Measurements from ENCODE around the gene CFAP46.

The CFAP46 gene

DNA sequence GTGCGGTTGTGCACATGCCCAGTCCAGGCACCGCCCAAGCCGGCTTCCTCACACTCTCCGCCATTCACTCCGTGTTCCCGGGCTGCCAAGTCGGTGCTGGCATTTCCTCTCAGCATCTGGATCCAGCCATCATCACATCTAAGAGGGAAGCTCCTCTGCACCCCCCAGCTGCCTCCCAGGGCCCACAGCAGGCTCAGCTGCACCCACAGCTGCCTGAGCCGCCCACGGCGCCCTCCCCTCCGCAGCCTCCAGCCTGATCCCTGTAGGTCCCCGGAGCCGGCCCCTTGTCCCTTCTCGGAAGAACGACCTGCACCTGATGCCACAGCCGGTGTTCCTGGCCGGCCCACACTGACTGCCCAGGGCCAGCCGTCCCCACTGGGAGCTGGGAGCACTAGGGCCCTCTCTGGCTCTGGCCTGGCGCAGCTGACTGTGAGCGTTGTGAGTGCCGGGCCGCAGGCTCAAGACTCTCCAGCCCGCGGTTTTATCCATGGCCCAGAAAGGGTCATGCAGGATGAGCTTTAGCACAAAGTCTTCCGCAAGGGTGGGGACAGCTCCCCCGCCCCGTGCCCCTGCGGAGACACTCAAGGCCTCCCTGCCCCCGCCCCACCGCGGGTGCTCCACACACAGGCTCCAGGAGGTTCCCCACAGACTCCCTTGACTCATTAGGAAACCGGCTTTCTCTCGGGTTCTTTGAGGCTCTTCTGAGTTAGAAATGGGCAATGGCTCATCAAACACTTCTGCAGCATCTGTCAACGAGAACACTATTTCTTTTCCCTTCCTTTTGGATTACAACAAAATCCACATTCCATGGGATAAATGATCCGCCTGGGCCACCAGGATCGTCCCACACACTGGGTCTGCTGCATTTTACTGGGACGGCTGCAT, 31.2 kb downstream of the CFAP46 start:
- Histone ChIP-seq H3K27me3 (replicated peaks in 2 of 5; ENCODE audit: control insufficient read depth in 4 of 5, insufficient read depth in 5 of 5, low read length in 4 of 5) (no peaks in the 10 kb centered on the region), H3K36me3 (ENCODE audit: control insufficient read depth in 4 of 4, insufficient read depth in 4 of 4, low read length in 3 of 4) (no peaks in the 10 kb centered on the region), H3K4me3 (ENCODE audit: control insufficient read depth in 1 of 7, extremely low read depth in 1 of 7, insufficient read depth in 4 of 7, low read depth in 2 of 7, low read length in 6 of 7) (no peak overlapping the region), H3K9me3 (ENCODE audit: control extremely low read depth in 1 of 5, control insufficient read depth in 4 of 5, insufficient read depth in 2 of 5, low read depth in 1 of 5, low read length in 4 of 5) (no peaks in the 10 kb centered on the region), H3K27ac (ENCODE audit: insufficient read depth in 1 of 2, low read depth in 1 of 2, low read length in 2 of 2, poor library complexity in 1 of 2, severe bottlenecking in 2 of 2) (no peak overlapping the region), H3K4me1 (ENCODE audit: control extremely low read depth in 1 of 4, control insufficient read depth in 4 of 4, insufficient read depth in 4 of 4, low read length in 3 of 4) (peaks cover 0 to 14% (median 7%) of the 10 kb centered on the region in 4 experiments)
- 95% methylated on average over 34 of the region's 37 CpGs for WGBS (ENCODE audit: insufficient coverage)
- CTCF ChIA-PET = no interaction called here
- DNase-seq = no peak
- POLR2A ChIA-PET = no interaction called here

DNA sequence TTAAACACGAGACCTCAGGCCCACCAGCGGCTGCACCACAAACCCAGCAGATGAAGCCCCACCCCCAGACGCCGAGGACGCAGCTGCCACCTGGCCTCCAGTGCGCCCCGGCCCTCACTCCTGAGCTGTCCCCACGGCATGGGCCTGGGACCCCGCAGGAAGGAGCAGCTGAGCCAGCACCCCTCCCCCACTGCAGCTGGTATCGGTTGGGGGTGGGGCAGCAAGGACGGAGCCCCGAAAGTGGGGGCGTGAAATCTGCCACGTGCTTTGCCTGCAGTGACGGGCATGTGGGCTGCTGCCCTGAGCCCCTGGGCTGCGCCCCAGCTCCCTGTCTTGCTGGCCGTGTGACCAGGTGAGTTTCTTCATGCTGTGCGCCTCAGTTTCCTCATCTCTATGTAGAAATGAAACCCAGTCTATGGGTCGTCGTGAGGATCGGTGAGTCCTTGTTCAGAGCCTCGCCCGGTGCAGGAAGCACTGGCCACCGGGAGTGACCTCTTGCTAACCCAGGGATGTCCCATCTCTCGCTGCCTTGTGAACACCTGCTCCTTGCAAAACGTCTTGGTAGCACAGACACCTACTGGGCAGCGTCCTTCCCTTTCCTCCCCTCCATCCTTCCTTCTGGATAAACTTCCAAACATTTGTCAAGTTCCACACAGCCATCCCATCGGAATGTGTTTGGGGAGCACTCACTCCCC, 32.0 kb downstream of the CFAP46 start:
- ChIA-PET POLR2A (no interaction called here), CTCF (no interaction called here)
- H3K27ac ChIP-seq (ENCODE audit: insufficient read depth in 1 of 2, low read depth in 1 of 2, low read length in 2 of 2, poor library complexity in 1 of 2, severe bottlenecking in 2 of 2) = no peak overlapping the region
- WGBS (ENCODE audit: insufficient coverage) = 92% methylated on average over 24 of the region's 28 CpGs
- no peaks in the 10 kb centered on the region for H3K27me3 ChIP-seq (replicated peaks in 2 of 5; ENCODE audit: control insufficient read depth in 4 of 5, insufficient read depth in 5 of 5, low read length in 4 of 5)
- peaks cover 0 to 14% (median 7%) of the 10 kb centered on the region in 4 experiments for H3K4me1 ChIP-seq (ENCODE audit: control extremely low read depth in 1 of 4, control insufficient read depth in 4 of 4, insufficient read depth in 4 of 4, low read length in 3 of 4)
- peaks cover 0 to 4% (median 0%) of the 10 kb centered on the region in 5 experiments for H3K9me3 ChIP-seq (ENCODE audit: control extremely low read depth in 1 of 5, control insufficient read depth in 4 of 5, insufficient read depth in 2 of 5, low read depth in 1 of 5, low read length in 4 of 5)
- no peaks in the 10 kb centered on the region for H3K36me3 ChIP-seq (ENCODE audit: control insufficient read depth in 4 of 4, insufficient read depth in 4 of 4, low read length in 3 of 4)
- H3K4me3 ChIP-seq (ENCODE audit: control insufficient read depth in 1 of 7, extremely low read depth in 1 of 7, insufficient read depth in 4 of 7, low read depth in 2 of 7, low read length in 6 of 7) = no peak overlapping the region
- DNase-seq = no peak

DNA sequence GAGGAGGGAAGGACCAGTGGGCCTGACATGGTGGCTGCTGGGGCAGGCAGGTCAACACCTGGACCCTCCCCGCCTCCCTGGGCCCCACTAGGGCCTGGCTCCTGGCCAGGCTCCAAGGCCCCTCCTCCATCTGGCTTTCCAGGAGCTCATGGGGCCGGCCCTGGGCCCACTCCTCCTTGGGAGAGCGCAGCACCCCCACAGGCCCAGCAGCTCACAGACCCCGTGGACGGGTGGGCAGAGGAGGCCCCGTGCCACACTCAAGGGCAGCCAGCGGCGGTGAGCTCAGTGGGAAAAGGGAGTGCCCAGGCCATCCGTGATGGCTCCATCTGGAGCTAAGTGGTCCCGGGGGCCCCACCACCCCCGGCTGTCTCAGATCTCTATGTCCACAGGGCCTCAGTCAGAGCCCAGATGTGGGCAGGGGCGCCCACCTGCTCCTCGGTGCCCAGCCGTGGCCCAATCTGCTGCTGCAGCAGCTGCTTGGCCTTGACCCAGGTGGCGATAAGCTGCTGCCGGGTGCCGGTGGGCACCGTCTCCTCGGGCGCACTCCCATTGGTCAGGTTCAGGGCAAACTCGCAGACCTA, 32.8 kb downstream of the CFAP46 start:
- POLR2A ChIA-PET = no interaction called here
- Histone ChIP-seq H3K4me1 (ENCODE audit: control extremely low read depth in 1 of 4, control insufficient read depth in 4 of 4, insufficient read depth in 4 of 4, low read length in 3 of 4) (peaks cover 0 to 14% (median 7%) of the 10 kb centered on the region in 4 experiments), H3K27me3 (replicated peaks in 2 of 5; ENCODE audit: control insufficient read depth in 4 of 5, insufficient read depth in 5 of 5, low read length in 4 of 5) (peaks cover 0 to 2% (median 0%) of the 10 kb centered on the region in 5 experiments), H3K36me3 (ENCODE audit: control insufficient read depth in 4 of 4, insufficient read depth in 4 of 4, low read length in 3 of 4) (no peaks in the 10 kb centered on the region), H3K9me3 (ENCODE audit: control extremely low read depth in 1 of 5, control insufficient read depth in 4 of 5, insufficient read depth in 2 of 5, low read depth in 1 of 5, low read length in 4 of 5) (peaks cover 0 to 4% (median 0%) of the 10 kb centered on the region in 5 experiments), H3K27ac (ENCODE audit: insufficient read depth in 1 of 2, low read depth in 1 of 2, low read length in 2 of 2, poor library complexity in 1 of 2, severe bottlenecking in 2 of 2) (no peak overlapping the region), H3K4me3 (ENCODE audit: control insufficient read depth in 1 of 7, extremely low read depth in 1 of 7, insufficient read depth in 4 of 7, low read depth in 2 of 7, low read length in 6 of 7) (no peak overlapping the region)
- CTCF ChIA-PET = no interaction called here
- 96% methylated on average over 20 of the region's 21 CpGs for WGBS (ENCODE audit: insufficient coverage)
- no peak for DNase-seq

DNA sequence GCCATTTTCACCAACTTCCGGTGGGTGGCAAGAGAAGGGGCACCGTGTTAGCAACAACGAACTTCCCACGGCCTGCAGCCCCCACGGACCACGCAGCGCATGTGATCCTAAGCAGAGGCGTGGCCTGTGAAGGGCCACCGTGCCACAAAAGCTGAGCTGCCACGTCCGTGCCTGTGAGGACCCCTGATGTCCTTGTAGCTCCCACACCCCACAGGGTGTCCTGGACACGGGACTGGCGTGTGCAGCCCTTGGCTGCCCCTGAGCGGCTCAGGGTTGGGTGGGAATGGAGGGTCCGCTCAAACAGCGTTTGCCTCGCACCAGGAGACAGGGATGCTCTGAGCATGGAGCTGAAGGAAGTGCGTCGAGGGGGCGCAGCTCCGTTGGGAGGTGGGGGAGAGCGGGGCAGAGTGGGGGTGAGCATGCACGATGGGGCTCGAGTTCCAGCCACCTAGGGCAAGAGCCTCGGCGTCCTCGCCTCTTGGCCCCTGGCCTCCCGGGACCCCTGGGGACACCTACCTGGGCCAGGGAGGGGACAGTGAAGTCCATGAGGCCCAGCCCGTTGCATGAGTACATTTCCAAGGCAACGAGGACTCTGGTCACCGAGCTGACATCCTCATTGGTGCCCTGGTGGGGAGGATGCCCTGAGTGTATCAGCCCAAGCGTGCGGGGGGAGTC, 33.6 kb downstream of the CFAP46 start:
- Histone ChIP-seq H3K4me3 (ENCODE audit: control insufficient read depth in 1 of 7, extremely low read depth in 1 of 7, insufficient read depth in 4 of 7, low read depth in 2 of 7, low read length in 6 of 7) (no peak overlapping the region), H3K4me1 (ENCODE audit: control extremely low read depth in 1 of 4, control insufficient read depth in 4 of 4, insufficient read depth in 4 of 4, low read length in 3 of 4) (peaks cover 0 to 14% (median 7%) of the 10 kb centered on the region in 4 experiments), H3K27ac (ENCODE audit: insufficient read depth in 1 of 2, low read depth in 1 of 2, low read length in 2 of 2, poor library complexity in 1 of 2, severe bottlenecking in 2 of 2) (no peak overlapping the region), H3K27me3 (replicated peaks in 2 of 5; ENCODE audit: control insufficient read depth in 4 of 5, insufficient read depth in 5 of 5, low read length in 4 of 5) (peaks cover 0 to 2% (median 0%) of the 10 kb centered on the region in 5 experiments), H3K36me3 (ENCODE audit: control insufficient read depth in 4 of 4, insufficient read depth in 4 of 4, low read length in 3 of 4) (no peaks in the 10 kb centered on the region), H3K9me3 (ENCODE audit: control extremely low read depth in 1 of 5, control insufficient read depth in 4 of 5, insufficient read depth in 2 of 5, low read depth in 1 of 5, low read length in 4 of 5) (peaks cover 0 to 4% (median 0%) of the 10 kb centered on the region in 5 experiments)
- POLR2A ChIA-PET = no interaction called here
- CTCF ChIA-PET = no interaction called here
- DNase-seq = no peak
- 94% methylated on average over 30 of the region's 33 CpGs for WGBS (ENCODE audit: insufficient coverage)

DNA sequence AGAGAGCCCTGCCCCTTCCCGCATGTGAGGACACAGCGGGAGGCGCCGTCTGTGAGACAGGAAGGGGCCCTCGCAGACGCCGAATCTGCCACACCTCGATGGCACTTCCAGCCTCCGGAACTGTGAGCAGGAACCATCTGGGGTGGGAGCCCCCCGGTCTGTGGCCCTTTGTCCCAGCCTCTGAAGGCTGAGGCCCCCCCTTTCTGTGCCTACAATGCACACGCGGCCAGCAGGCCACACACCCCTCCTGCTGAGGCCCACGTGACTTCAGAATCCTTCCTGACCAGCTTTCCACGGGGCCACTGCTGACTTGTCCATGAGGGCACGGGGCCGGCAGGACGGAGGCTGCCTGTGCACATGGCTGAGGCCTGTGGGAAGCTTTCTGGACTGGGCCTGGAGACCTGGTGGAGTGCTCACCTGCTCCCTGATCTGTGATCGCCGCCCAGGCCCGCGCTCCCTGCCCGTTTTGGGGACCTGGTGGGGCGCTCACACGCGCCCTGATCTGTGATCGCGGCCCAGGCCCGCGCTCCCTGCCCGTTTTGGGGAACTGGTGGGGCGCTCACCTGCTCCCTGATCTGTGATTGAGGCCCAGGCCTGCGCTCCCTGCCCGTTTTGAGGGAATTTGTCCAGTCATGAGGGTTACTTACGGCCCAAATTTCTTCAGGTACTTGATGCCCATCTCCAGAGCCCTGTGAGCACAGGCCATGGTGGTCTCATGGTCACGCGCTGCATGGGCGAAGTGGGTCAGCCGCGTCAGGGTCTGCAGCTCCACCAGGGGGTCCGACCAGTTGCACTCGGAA, 34.3 kb downstream of the CFAP46 start:
- 63% methylated on average over 41 of the region's 41 CpGs for WGBS (ENCODE audit: insufficient coverage)
- H3K9me3 ChIP-seq (ENCODE audit: control extremely low read depth in 1 of 5, control insufficient read depth in 4 of 5, insufficient read depth in 2 of 5, low read depth in 1 of 5, low read length in 4 of 5) = peaks cover 0 to 4% (median 0%) of the 10 kb centered on the region in 5 experiments
- H3K27me3 ChIP-seq (replicated peaks in 2 of 5; ENCODE audit: control insufficient read depth in 4 of 5, insufficient read depth in 5 of 5, low read length in 4 of 5) = peaks cover 0 to 2% (median 0%) of the 10 kb centered on the region in 5 experiments
- H3K27ac ChIP-seq (ENCODE audit: insufficient read depth in 1 of 2, low read depth in 1 of 2, low read length in 2 of 2, poor library complexity in 1 of 2, severe bottlenecking in 2 of 2) = no peak overlapping the region
- peak in 2 of 3 donors; percentile 47 to 72 for DNase-seq
- H3K4me3 ChIP-seq (ENCODE audit: control insufficient read depth in 1 of 7, extremely low read depth in 1 of 7, insufficient read depth in 4 of 7, low read depth in 2 of 7, low read length in 6 of 7) = no peak overlapping the region
- no peaks in the 10 kb centered on the region for H3K36me3 ChIP-seq (ENCODE audit: control insufficient read depth in 4 of 4, insufficient read depth in 4 of 4, low read length in 3 of 4)
- H3K4me1 ChIP-seq (ENCODE audit: control extremely low read depth in 1 of 4, control insufficient read depth in 4 of 4, insufficient read depth in 4 of 4, low read length in 3 of 4) = peaks cover 0 to 14% (median 6%) of the 10 kb centered on the region in 4 experiments
- CTCF ChIA-PET = no interaction called here
- POLR2A ChIA-PET = no interaction called here

DNA sequence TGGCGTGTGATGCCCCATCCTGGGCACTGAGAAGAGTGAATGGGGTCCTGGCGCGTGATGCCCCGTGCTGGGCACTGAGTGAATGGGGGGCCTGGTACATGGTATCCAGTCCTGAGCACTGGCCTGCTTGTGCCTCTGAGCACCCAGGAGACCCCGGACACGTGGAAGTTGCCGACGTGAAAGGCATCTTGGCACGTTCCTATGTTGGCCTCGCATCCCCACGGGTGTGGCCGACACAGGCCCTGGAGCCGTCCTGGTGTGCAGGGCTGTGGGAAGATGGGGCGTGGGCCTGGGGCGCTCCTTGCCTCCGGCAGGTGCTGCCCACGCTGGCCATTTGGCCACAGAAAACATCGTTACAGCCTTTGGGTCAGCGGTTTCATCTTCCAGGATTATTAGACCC, 35.5 kb downstream of the CFAP46 start:
- DNase-seq = no peak
- Histone ChIP-seq H3K4me3 (ENCODE audit: control insufficient read depth in 1 of 7, extremely low read depth in 1 of 7, insufficient read depth in 4 of 7, low read depth in 2 of 7, low read length in 6 of 7) (no peak overlapping the region), H3K27ac (ENCODE audit: insufficient read depth in 1 of 2, low read depth in 1 of 2, low read length in 2 of 2, poor library complexity in 1 of 2, severe bottlenecking in 2 of 2) (no peak overlapping the region), H3K36me3 (ENCODE audit: control insufficient read depth in 4 of 4, insufficient read depth in 4 of 4, low read length in 3 of 4) (no peaks in the 10 kb centered on the region), H3K9me3 (ENCODE audit: control extremely low read depth in 1 of 5, control insufficient read depth in 4 of 5, insufficient read depth in 2 of 5, low read depth in 1 of 5, low read length in 4 of 5) (peaks cover 0 to 4% (median 0%) of the 10 kb centered on the region in 5 experiments), H3K4me1 (ENCODE audit: control extremely low read depth in 1 of 4, control insufficient read depth in 4 of 4, insufficient read depth in 4 of 4, low read length in 3 of 4) (peaks cover 0 to 14% (median 6%) of the 10 kb centered on the region in 4 experiments), H3K27me3 (replicated peaks in 2 of 5; ENCODE audit: control insufficient read depth in 4 of 5, insufficient read depth in 5 of 5, low read length in 4 of 5) (peaks cover 0 to 3% (median 2%) of the 10 kb centered on the region in 5 experiments)
- ChIA-PET CTCF (no interaction called here), POLR2A (no interaction called here)
- WGBS (ENCODE audit: insufficient coverage) = 99% methylated on average over 18 of the region's 19 CpGs

Measured in common myeloid progenitor, CD34-positive (primary cell).